Thyroid gland (tissue), 4 donors: ENCODE results near the gene RAB13. TPM values are rescaled to one million over a fixed set of nuclear protein-coding genes. Genes with fewer than 3 reads are reported as not detected.

Source experiments
- DNase-seq, 2 donors: peaks; one replicate each; pipeline ENCODE4 v3.0.0-alpha.2; 2019
- H3K27ac ChIP-seq, 3 donors: fragments of 200-600 bp; sonication (generic); 1 replicate in 2 of 3; 2 replicates in 1 of 3; pipeline ENCODE4 v1.5.1; 2016 to 2019; ENCODE audit warnings: mild to moderate bottlenecking in 1 of 3, moderate library complexity in 1 of 3
- H3K27me3 ChIP-seq: fragments of 200-600 bp; sonication (generic); one replicate; pipeline ENCODE4 v1.5.1; 2019
- H3K36me3 ChIP-seq, 2 donors: fragments of 200-600 bp; sonication (generic); one replicate each; pipeline ENCODE4 v1.5.1; 2016 to 2019
- H3K4me1 ChIP-seq, 2 donors: fragments of 200-600 bp; sonication (generic); one replicate each; pipeline ENCODE4 v1.5.1; 2017 to 2019
- H3K4me3 ChIP-seq, 3 donors: fragments of 200-600 bp; sonication (generic); replicated peaks in 1 of 3; 1 replicate in 2 of 3; 2 replicates in 1 of 3; pipeline ENCODE4 v1.5.1; 2016; ENCODE audit warnings: mild to moderate bottlenecking in 1 of 3
- H3K9me3 ChIP-seq: fragments of 200-600 bp; sonication (generic); one replicate; pipeline ENCODE4 v1.5.1; 2017
- POLR2A ChIP-seq, 2 donors: fragments of 450-650 bp; IDR thresholded peaks; one replicate each; pipeline ENCODE4 v1.6.1; 2017; ENCODE audit warnings: antibody characterized with exemption in 2 of 2, mild to moderate bottlenecking in 2 of 2, moderate library complexity in 1 of 2
- WGBS, 2 donors: methylation state at CpG; one replicate each; pipeline ENCODE4 v1.1.5; 2017; 5-methylcytosine and 5-hydroxymethylcytosine counted together
- intact Hi-C: fragments of 100-400 bp; cut with DNase I; formaldehyde crosslinking; loops from one replicate; pipeline ENCODE4 v1.15.1; 2023
- total RNA-seq, 4 donors: library from RNA; depleted of rRNA; stranded (reverse); fragments of >200 nt; gene quantifications; one replicate each; pipeline ENCODE4 v1.2.3, GENCODE V29; 2016
- TF ChIP-seq, protein P1 (sequence below), 6 experiments: fragments of 200-600 bp in 3 of 6; fragments of 450-650 bp in 3 of 6; sonication (generic) in 3 of 6; IDR thresholded peaks; one replicate each; pipeline ENCODE4 v1.5.1; 2016 to 2019; ENCODE audit warnings: antibody characterized with exemption in 6 of 6, mild to moderate bottlenecking in 2 of 6, inconsistent platforms in 1 of 6, moderate library complexity in 1 of 6

RAB13 gene
- total RNA-seq, 4 donors from 2014 or later: 30.6 to 48.2 (median 38.1) TPM

DNA sequence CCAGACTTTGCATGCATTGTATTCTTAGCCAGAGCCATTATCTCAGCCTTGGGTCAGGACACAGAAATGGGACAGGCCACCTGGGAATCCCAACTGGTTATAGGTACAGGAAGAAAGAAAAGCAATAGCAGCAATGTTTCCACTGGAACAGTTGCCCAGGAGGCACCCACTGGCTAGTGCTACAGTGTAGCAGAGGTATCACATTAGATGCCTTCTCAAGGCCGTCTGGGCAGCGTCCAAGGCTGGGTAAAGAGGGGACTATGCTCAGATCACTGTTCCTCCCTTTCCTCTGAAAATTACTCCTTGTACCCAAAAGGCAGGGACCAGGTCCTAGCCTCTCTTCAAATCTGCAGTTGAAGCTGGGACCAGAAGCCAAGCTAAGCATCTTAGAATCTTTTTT, 15.8 kb downstream of the RAB13 start:
- intact Hi-C loops: no loop called here
- Histone ChIP-seq H3K27ac (no peak overlapping the region), H3K9me3 (no peaks in the 10 kb centered on the region), H3K36me3 (peaks cover 15% of the 10 kb centered on the region in 2 donors), H3K4me1 (peaks cover 16 to 19% of the 10 kb centered on the region in 2 donors), H3K4me3 (no peak overlapping the region), H3K27me3 (no peaks in the 10 kb centered on the region)
- DNase-seq: no peak
- 92 to 94% methylated on average over 2 of the region's 2 CpGs for WGBS, 2 donors
- no peak for TF ChIP-seq POLR2A (IDR thresholded peaks at IDR 0.05)
- TF ChIP-seq, protein P1, sequence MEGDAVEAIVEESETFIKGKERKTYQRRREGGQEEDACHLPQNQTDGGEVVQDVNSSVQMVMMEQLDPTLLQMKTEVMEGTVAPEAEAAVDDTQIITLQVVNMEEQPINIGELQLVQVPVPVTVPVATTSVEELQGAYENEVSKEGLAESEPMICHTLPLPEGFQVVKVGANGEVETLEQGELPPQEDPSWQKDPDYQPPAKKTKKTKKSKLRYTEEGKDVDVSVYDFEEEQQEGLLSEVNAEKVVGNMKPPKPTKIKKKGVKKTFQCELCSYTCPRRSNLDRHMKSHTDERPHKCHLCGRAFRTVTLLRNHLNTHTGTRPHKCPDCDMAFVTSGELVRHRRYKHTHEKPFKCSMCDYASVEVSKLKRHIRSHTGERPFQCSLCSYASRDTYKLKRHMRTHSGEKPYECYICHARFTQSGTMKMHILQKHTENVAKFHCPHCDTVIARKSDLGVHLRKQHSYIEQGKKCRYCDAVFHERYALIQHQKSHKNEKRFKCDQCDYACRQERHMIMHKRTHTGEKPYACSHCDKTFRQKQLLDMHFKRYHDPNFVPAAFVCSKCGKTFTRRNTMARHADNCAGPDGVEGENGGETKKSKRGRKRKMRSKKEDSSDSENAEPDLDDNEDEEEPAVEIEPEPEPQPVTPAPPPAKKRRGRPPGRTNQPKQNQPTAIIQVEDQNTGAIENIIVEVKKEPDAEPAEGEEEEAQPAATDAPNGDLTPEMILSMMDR (IDR thresholded peaks at IDR 0.05): no peak

DNA sequence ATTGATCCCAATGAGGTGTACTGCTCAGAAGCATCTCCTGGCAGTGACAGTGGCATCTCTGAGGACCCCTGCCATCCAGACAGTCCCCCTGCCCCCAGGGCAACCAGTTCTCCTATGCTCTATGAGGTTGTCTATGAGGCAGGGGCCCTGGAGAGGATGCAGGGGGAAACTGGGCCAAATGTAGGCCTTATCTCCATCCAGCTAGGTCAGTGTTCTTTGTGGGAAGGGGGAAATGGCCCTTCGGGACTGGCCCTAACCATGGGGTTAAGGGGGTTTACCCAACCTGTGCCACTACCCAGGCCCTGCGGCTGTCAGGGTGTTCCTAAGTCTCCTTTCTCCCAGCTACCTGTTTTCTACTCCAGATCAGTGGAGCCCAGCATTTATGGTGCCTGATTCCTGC, 17.2 kb downstream of the RAB13 start:
- Histone ChIP-seq H3K9me3 (no peaks in the 10 kb centered on the region), H3K4me3 (peak overlapping the region in 1 of 3 donors; percentile 46), H3K27ac (peak overlapping the region in 2 of 3 donors; percentile 93 to 98), H3K36me3 (peaks cover 1 to 3% of the 10 kb centered on the region in 2 donors), H3K4me1 (peaks cover 18 to 31% of the 10 kb centered on the region in 2 donors), H3K27me3 (no peaks in the 10 kb centered on the region)
- TF ChIP-seq, protein P1 (IDR thresholded peaks at IDR 0.05): no peak
- no peak for TF ChIP-seq POLR2A (IDR thresholded peaks at IDR 0.05)
- intact Hi-C loops: no loop called here
- 87 to 93% methylated on average over 2 of the region's 2 CpGs for WGBS, 2 donors
- DNase-seq: no peak

DNA sequence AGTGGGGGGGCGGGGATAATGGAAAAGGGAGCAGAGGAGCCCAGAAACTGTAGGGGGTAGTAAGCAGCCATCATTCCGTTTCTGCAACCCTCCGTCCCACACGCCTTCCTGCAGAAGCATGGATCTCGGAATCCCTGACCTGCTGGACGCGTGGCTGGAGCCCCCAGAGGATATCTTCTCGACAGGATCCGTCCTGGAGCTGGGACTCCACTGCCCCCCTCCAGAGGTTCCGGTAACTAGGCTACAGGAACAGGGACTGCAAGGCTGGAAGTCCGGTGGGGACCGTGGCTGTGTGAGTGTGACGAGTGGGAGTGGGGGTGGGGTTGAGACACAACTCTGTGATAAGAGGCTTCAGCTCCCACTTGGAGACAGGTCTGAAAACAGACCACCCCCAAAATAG, 17.7 kb downstream of the RAB13 start:
- intact Hi-C loops: no loop called here
- peak overlapping the region in 2 of 3 donors; percentile 93 to 98 for H3K27ac ChIP-seq

DNA sequence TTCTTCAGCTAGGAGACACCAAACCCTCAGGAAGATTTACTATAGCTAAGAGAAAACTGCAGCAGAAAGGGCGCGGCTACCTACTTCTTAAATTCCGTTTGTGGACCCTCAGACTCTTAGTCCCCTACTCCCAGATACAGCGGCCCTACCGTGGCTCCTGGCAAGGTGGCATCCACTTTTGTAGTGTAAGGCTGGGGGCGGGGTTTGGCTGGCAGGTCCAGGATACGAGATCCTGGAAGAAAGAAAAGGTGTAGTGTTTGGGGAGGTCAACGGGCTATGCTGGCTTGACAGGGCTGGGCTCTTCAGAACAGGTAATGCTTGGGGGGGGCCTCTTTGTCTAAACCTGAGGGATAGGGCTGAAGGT, 18.2 kb downstream of the RAB13 start:
- peaks cover 22 to 32% of the 10 kb centered on the region in 2 donors for H3K4me1 ChIP-seq
- WGBS, 2 donors: 2 to 8% methylated on average over 8 of the region's 8 CpGs
- H3K4me3 ChIP-seq: peak overlapping the region; percentile 32 to 52 (median 46)
- DNase-seq: peak; percentile 67 to 68
- peak overlapping the region; percentile 88 to 98 (median 93) for H3K27ac ChIP-seq
- no peaks in the 10 kb centered on the region for H3K9me3 ChIP-seq
- intact Hi-C loops: no loop called here
- no peaks in the 10 kb centered on the region for H3K27me3 ChIP-seq
- H3K36me3 ChIP-seq: no peaks in the 10 kb centered on the region
- TF ChIP-seq POLR2A (IDR thresholded peaks at IDR 0.05): no peak
- TF ChIP-seq, protein P1 (IDR thresholded peaks at IDR 0.05): no peak

More for the DNA sequence above, 17.7 kb downstream of the RAB13 start:
- peak overlapping the region in 1 of 3 donors; percentile 46 for H3K4me3 ChIP-seq
- TF ChIP-seq, protein P1 (IDR thresholded peaks at IDR 0.05): no peak
- no peak for TF ChIP-seq POLR2A (IDR thresholded peaks at IDR 0.05)
- H3K4me1 ChIP-seq: peaks cover 22 to 32% of the 10 kb centered on the region in 2 donors
- no peaks in the 10 kb centered on the region for H3K36me3 ChIP-seq
- peak in 1 of 2 donors; percentile 24 for DNase-seq
- WGBS, 2 donors: 11 to 12% methylated on average over 13 of the region's 13 CpGs
- no peaks in the 10 kb centered on the region for H3K27me3 ChIP-seq
- H3K9me3 ChIP-seq: no peaks in the 10 kb centered on the region

DNA sequence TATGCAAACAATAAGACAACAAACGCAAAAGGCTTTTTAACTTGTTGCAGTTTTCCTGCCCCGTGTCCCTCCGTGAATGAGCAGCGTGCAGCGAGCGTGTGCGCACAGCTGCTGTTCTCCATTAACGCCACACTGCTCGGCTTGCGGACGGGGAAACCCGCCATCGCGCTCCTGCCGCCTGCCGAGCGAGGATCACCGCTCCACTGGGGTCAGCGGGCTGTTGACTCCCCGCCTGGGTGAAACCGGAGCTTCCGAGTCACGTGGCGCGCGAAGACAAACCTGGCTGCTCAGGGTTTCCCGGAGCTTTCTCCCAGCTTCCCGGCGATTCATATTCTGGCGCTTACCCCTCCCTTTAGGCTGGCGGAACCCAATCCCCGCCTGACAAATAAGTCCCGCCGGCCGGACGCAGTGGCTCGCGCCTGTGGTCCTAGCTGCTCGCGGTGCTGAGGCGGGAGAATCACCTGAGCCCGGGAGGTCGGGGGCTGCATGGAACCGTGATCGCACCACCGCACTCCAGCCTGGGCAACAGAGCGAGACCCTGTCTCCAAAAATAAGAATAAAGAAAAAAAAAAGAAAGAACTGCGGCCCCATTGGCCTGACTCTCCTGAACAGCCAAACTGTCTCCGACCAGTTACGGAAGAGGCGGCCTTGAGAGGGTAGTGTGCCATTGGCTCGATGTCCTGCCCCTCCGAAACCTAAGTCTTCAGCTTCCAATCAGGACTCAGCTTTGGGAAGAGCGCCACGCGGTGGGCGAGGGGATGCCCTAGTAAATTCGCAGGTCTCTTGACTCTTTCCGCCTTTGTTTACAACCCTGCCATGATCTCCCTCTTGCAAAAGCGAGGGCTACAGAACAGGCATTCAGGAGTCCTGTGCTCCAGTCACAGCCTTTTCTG, 18.8 kb downstream of the RAB13 start, which contains the start of gene CREB3L4:
Gene CREB3L4, plus strand, starts transcription at position 796 of the 893 bp plus-strand sequence. CDS start 624 bp downstream, outside the sequence.
- H3K4me1 ChIP-seq: peaks cover 28 to 34% of the 10 kb centered on the region in 2 donors
- WGBS, 2 donors: 0 to 1% methylated on average over 38 to 43 of the region's 60 CpGs
- no peaks in the 10 kb centered on the region for H3K27me3 ChIP-seq
- peak; percentile 86 to 96 for TF ChIP-seq POLR2A (IDR thresholded peaks at IDR 0.05)
- TF ChIP-seq, protein P1 (IDR thresholded peaks at IDR 0.05): peak in 3 of 6 experiments; percentile 16 to 33 (median 30)
- H3K27ac ChIP-seq: peak within 1 kb of the TSS; percentile 88 to 98 (median 93)
- DNase-seq: peak; percentile 95 to 96
- peak within 1 kb of the TSS; percentile 32 to 52 (median 46) for H3K4me3 ChIP-seq
- no peaks in the 10 kb centered on the region for H3K36me3 ChIP-seq
- no peaks in the 10 kb centered on the region for H3K9me3 ChIP-seq
- intact Hi-C loops: no loop called here
